ENCODE data around the gene AP2A1.

The AP2A1 gene

GRCh38 chr19:49807058-49807903 lies 40.5 kb downstream of the AP2A1 start:
- H3K36me3 Mint-ChIP-seq (ENCODE audit: low read depth), result peaks cover 16% of the 10 kb centered on the region
- H3K9me3 Mint-ChIP-seq, result no peaks in the 10 kb centered on the region
- H3K27ac Mint-ChIP-seq, result no peak overlapping the region
- peaks cover 9% of the 10 kb centered on the region for H3K27me3 Mint-ChIP-seq (ENCODE audit: low read depth, poor library complexity)
- peaks cover 48% of the 10 kb centered on the region for H3K4me1 Mint-ChIP-seq
- H3K4me3 Mint-ChIP-seq, result no peak overlapping the region
- TF ChIP-seq CTCF (IDR thresholded peaks at IDR 0.05), result no peak
- no peak for DNase-seq

GRCh38 chr19:49807904-49808675 lies 41.3 kb downstream of the AP2A1 start:
- H3K27me3 Mint-ChIP-seq (ENCODE audit: low read depth, poor library complexity), result peaks cover 9% of the 10 kb centered on the region
- no peaks in the 10 kb centered on the region for H3K9me3 Mint-ChIP-seq
- H3K4me3 Mint-ChIP-seq, result peak overlapping the region; percentile 20
- no peak for DNase-seq
- peaks cover 48% of the 10 kb centered on the region for H3K4me1 Mint-ChIP-seq
- no peak overlapping the region for H3K27ac Mint-ChIP-seq
- TF ChIP-seq CTCF (IDR thresholded peaks at IDR 0.05), result no peak
- H3K36me3 Mint-ChIP-seq (ENCODE audit: low read depth), result peaks cover 16% of the 10 kb centered on the region

GRCh38 chr19:49808711-49809159 lies 41.9 kb downstream of the AP2A1 start:
- H3K9me3 Mint-ChIP-seq, result no peaks in the 10 kb centered on the region
- H3K4me3 Mint-ChIP-seq, result peak overlapping the region; percentile 85
- peaks cover 7% of the 10 kb centered on the region for H3K27me3 Mint-ChIP-seq (ENCODE audit: low read depth, poor library complexity)
- H3K36me3 Mint-ChIP-seq (ENCODE audit: low read depth), result peaks cover 9% of the 10 kb centered on the region
- TF ChIP-seq CTCF (IDR thresholded peaks at IDR 0.05), result no peak
- DNase-seq, result peak; percentile 99
- peak overlapping the region; percentile 55 for H3K27ac Mint-ChIP-seq
- peaks cover 47% of the 10 kb centered on the region for H3K4me1 Mint-ChIP-seq

DNA sequence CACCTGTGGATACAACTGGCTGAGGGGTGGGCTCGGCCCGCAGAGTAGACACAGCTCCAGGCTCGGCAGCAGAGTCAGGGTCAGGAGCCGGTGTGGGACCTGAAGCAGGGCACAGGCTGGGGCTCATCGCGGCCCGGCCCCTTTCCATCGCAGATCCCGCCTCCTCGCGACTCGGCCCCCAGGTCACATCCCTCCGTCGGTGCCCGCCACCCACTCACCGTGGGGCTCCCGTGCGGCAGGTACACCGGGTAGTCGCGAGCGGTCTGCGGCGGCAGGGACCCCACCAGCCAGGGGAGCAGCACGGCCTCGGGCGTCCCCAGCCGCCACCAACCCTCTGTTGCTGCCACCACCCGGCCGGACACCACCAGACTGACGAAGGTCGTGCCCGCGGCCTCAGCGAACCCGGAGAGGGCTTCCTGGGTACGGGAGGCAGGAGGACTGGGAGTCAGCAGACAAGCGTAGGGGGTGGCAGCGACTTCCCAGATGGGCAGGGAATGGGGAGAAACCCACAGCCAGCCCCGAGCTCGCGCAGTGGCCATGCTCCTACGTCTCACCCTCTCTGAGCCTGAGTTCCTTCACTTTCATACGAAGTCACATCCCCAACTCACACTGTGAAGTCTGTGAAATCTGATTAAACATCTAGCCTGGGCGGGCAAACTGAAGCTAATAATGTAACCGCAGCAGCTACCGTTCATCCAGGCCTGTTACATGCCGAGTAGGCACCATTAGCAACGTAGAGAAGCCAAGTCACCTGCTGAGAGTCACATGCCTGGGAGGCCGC lies 42.5 kb downstream of the AP2A1 start:
- peak overlapping the region; percentile 85 for H3K4me3 Mint-ChIP-seq
- H3K4me1 Mint-ChIP-seq, result peaks cover 52% of the 10 kb centered on the region
- peak overlapping the region; percentile 76 for H3K27ac Mint-ChIP-seq
- peak; percentile 61 for DNase-seq
- no peak for TF ChIP-seq CTCF (IDR thresholded peaks at IDR 0.05)
- H3K9me3 Mint-ChIP-seq, result no peaks in the 10 kb centered on the region
- H3K36me3 Mint-ChIP-seq (ENCODE audit: low read depth), result peaks cover 8% of the 10 kb centered on the region
- H3K27me3 Mint-ChIP-seq (ENCODE audit: low read depth, poor library complexity), result peaks cover 7% of the 10 kb centered on the region

DNA sequence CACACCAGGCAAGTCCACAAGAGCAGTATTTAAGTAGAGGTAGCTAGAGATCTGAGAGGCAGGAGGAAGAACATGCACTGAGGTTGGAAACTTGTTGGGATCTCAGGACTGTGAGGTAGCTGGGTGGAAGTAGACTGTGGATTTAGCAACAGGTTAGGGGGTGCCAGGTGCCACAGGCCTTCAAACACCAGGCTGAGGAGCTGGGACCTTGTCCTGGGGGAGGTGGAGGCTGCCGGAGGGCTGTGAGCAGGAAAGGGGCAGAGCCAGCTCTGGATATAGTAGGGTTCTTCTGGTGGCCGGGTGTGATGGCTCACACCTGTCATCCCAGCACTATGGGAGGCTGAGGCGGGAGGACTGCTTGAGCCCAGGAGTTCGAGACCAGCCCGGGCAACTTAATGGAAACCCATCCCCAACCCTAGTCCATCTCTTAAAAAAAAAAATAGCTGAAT lies 43.2 kb downstream of the AP2A1 start:
- H3K9me3 Mint-ChIP-seq, result no peaks in the 10 kb centered on the region
- peak overlapping the region; percentile 85 for H3K4me3 Mint-ChIP-seq
- peak overlapping the region; percentile 76 for H3K27ac Mint-ChIP-seq
- H3K36me3 Mint-ChIP-seq (ENCODE audit: low read depth), result peaks cover 8% of the 10 kb centered on the region
- DNase-seq, result no peak
- TF ChIP-seq CTCF (IDR thresholded peaks at IDR 0.05), result no peak
- H3K27me3 Mint-ChIP-seq (ENCODE audit: low read depth, poor library complexity), result peaks cover 7% of the 10 kb centered on the region
- H3K4me1 Mint-ChIP-seq, result peaks cover 56% of the 10 kb centered on the region

All from nephron progenitor cell (in vitro differentiated cells).